MCF 10A (cell line): ENCODE results near the gene CISD2. TPM values are rescaled to one million over a fixed set of nuclear protein-coding genes. Genes with fewer than 3 reads are reported as not detected.
A peak's percentile ranks its signal among the peaks of the same experiment; 100 is the strongest.
"Not testable (repeated sequence)": the region's sequence is repeated elsewhere in the genome, so short reads cannot be mapped to it uniquely, and the experiment has no call there.

Experiments used
- BruUV-seq: library from RNA; stranded (reverse); fragments of 400-500 nt; replicated peaks from 2 replicates; lab custom pipeline; 2021; lab: Mats Ljungman, UMichigan
- CTCF ChIA-PET: fragments of 300-600 bp; sonication (Branson Sonifier 250); formaldehyde crosslinking; extraction: SDS; loops from one replicate; lab custom pipeline; 2021; ENCODE audit warnings: antibody characterized with exemption, inconsistent platforms; lab: Yijun Ruan, JAX
- POLR2A ChIA-PET: fragments of 300-600, 350-650 bp; sonication (Branson Sonifier 250); formaldehyde crosslinking; extraction: SDS; loops from one replicate; lab custom pipeline; 2020; ENCODE audit warnings: antibody characterized with exemption, inconsistent platforms; lab: Yijun Ruan, JAX
- DNase-seq: peaks from one replicate; pipeline ENCODE4 v3.0.0-alpha.2; 2018; ENCODE audit not compliant: unreplicated experiment
- H3K27ac Mint-ChIP-seq: one replicate; pipeline ENCODE4 v1.8.0; 2022; ENCODE audit warnings: mild to moderate bottlenecking, low read depth, mixed read lengths; ENCODE audit not compliant: unreplicated experiment
- H3K27me3 Mint-ChIP-seq: one replicate; pipeline ENCODE4 v1.8.0; 2022; ENCODE audit warnings: mixed read lengths; ENCODE audit not compliant: insufficient read depth, unreplicated experiment
- H3K36me3 Mint-ChIP-seq: one replicate; pipeline ENCODE4 v1.8.0; 2022; ENCODE audit warnings: mild to moderate bottlenecking, moderate library complexity, mixed read lengths; ENCODE audit not compliant: insufficient read depth, unreplicated experiment
- H3K4me1 Mint-ChIP-seq: one replicate; pipeline ENCODE4 v1.8.0; 2022; ENCODE audit warnings: mixed read lengths; ENCODE audit not compliant: insufficient read depth, unreplicated experiment
- H3K4me3 Mint-ChIP-seq: one replicate; pipeline ENCODE4 v1.8.0; 2022; ENCODE audit warnings: mild to moderate bottlenecking, moderate library complexity, mixed read lengths; ENCODE audit not compliant: unreplicated experiment
- H3K9me3 Mint-ChIP-seq: one replicate; pipeline ENCODE4 v1.8.0; 2022; ENCODE audit warnings: mixed read lengths; ENCODE audit not compliant: unreplicated experiment
- CTCF ChIP-seq: fragments of 200-600 bp; IDR thresholded peaks from one replicate; pipeline ENCODE4 v1.8.0; 2022; ENCODE audit warnings: antibody characterized with exemption, mild to moderate bottlenecking; ENCODE audit not compliant: unreplicated experiment
- intact Hi-C: fragments of 100-400 bp; cut with micrococcal nuclease; formaldehyde crosslinking; loops from 2 replicates; pipeline ENCODE4 v1.14.1; 2022
- total RNA-seq: library from RNA; stranded (reverse); gene quantifications from 2 replicates; pipeline ENCODE4 v1.2.3, GENCODE V29; 2022

The CISD2 gene
- total RNA-seq, 1 experiment from 2014 or later: 35.5 TPM

- H3K27me3 Mint-ChIP-seq: no peaks in the 10 kb centered on the region
- ChIA-PET CTCF (interaction anchor here (0.6 to 1.6 kb wide), 2 partner anchors 55 to 251 kb away, joined by 5 read pairs; no protein-coding TSS in a partner anchor), POLR2A (interaction anchor here (1.7 to 4.0 kb wide), 2 partner anchors 45 to 55 kb away, joined by 5 to 40 read pairs; partner anchors contain the start of gene UBE2D3)
- peak overlapping the region; percentile 8 for H3K4me3 Mint-ChIP-seq
- no peaks in the 10 kb centered on the region for H3K9me3 Mint-ChIP-seq
- intact Hi-C loops: no loop called here
- BruUV-seq: no TSS peak
- DNase-seq: no peak
- H3K36me3 Mint-ChIP-seq: peaks cover 23% of the 10 kb centered on the region
- peak overlapping the region; percentile 98 for H3K27ac Mint-ChIP-seq
- no peak for TF ChIP-seq CTCF
- peaks cover 28% of the 10 kb centered on the region for H3K4me1 Mint-ChIP-seq
These were observed 3.0 kb downstream of the CISD2 start for GRCh38 chr4:102871772-102872171.

DNA sequence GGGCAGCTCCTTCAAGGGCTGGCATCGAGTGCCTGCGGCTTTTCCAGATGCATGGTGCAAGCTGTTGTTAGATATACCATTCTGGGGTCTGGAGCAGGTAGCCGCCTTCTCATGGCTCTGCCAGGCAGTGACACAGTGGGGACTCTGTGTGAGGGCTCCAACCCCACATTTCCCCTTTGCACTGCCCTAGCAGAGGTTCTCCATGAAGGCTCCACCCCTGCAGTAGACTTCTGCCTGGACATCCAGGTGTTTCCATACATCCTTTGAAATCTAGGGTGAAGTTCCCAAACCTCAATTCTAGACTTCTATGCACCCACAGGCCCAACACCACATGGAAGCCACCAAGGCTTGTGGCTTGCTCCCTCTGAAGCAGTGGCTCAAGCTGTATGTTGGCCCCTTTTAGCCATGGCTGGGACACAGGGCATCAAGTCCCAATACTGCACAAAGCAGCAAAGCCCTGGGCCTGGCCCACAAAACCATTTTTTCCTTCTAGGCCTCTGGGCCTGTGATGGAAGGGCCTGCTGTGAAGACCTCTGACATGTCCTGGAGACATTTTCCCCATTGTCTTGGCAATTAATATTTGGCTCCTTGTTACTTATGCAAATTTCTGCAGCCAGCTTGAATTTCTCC, 8.8 kb downstream of the CISD2 start:
- BruUV-seq, DNase-seq, intact Hi-C loops, H3K27me3 Mint-ChIP-seq, H3K4me1 Mint-ChIP-seq, CTCF ChIA-PET, H3K27ac Mint-ChIP-seq, H3K9me3 Mint-ChIP-seq, H3K4me3 Mint-ChIP-seq: not testable (repeated sequence)
- POLR2A ChIA-PET: interaction anchor here (0.6 kb wide), 1 partner anchor 965 kb away, joined by 3 read pairs; no protein-coding TSS in a partner anchor
- H3K36me3 Mint-ChIP-seq: peaks cover 29% of the 10 kb centered on the region

GRCh38 chr4:102878349-102878748, 9.6 kb downstream of the CISD2 start:
- H3K36me3 Mint-ChIP-seq: peaks cover 27% of the 10 kb centered on the region
- not testable (repeated sequence) for BruUV-seq

DNA sequence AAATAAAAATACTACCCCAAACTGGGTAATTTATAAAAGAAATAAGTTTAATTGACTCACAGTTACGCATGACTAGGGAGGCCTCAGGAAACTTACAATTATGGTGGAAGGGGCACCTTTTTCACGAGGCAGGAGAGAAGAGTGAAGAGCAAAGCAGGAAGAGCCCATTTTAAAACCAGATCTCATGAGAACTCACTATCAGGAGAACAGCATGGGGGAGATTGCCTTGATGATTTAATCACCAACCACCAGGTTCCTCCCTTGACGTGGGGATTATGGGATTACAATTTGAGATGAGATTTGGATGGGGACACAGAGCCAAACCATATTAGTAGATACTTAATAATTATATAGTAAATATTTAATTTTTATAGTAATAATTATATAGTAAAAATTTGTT, 10.1 kb downstream of the CISD2 start:
- H3K27me3 Mint-ChIP-seq: no peaks in the 10 kb centered on the region
- H3K4me1 Mint-ChIP-seq: peaks cover 15% of the 10 kb centered on the region
- no peaks in the 10 kb centered on the region for H3K9me3 Mint-ChIP-seq
- H3K36me3 Mint-ChIP-seq: peaks cover 22% of the 10 kb centered on the region
- CTCF ChIA-PET: no interaction called here
- TF ChIP-seq CTCF: no peak
- POLR2A ChIA-PET: no interaction called here
- no peak overlapping the region for H3K4me3 Mint-ChIP-seq
- no TSS peak for BruUV-seq
- intact Hi-C loops: no loop called here
- no peak for DNase-seq
- no peak overlapping the region for H3K27ac Mint-ChIP-seq

More at GRCh38 chr4:102878349-102878748, 9.6 kb downstream of the CISD2 start:
- H3K4me3 Mint-ChIP-seq, intact Hi-C loops, DNase-seq, H3K9me3 Mint-ChIP-seq, H3K27me3 Mint-ChIP-seq, POLR2A ChIA-PET, CTCF ChIA-PET, H3K27ac Mint-ChIP-seq: not testable (repeated sequence)
- peaks cover 11% of the 10 kb centered on the region for H3K4me1 Mint-ChIP-seq

- Mint-ChIP-seq H3K4me1 (peaks cover 8% of the 10 kb centered on the region), H3K27ac (no peak overlapping the region), H3K27me3 (no peaks in the 10 kb centered on the region), H3K36me3 (peaks cover 10% of the 10 kb centered on the region), H3K4me3 (no peak overlapping the region), H3K9me3 (no peaks in the 10 kb centered on the region)
- intact Hi-C loops: no loop called here
- POLR2A ChIA-PET: interaction anchor here (1.6 to 2.4 kb wide), 2 partner anchors 13 kb away, joined by 5 to 10 read pairs; partner anchors contain the start of gene CISD2
- no peak for TF ChIP-seq CTCF
- CTCF ChIA-PET: no interaction called here
- no TSS peak for BruUV-seq
- DNase-seq: no peak
These were observed 12.6 kb downstream of the CISD2 start for GRCh38 chr4:102881343-102881742.
